ENCODE measurements around the gene DBP.

The DBP gene

GRCh38 chr19:48603850-48604249 is 33.3 kb downstream of the DBP start:
- H3K79me2 ChIP-seq: no peaks in the 10 kb centered on the region
- TF ChIP-seq, protein P1, sequence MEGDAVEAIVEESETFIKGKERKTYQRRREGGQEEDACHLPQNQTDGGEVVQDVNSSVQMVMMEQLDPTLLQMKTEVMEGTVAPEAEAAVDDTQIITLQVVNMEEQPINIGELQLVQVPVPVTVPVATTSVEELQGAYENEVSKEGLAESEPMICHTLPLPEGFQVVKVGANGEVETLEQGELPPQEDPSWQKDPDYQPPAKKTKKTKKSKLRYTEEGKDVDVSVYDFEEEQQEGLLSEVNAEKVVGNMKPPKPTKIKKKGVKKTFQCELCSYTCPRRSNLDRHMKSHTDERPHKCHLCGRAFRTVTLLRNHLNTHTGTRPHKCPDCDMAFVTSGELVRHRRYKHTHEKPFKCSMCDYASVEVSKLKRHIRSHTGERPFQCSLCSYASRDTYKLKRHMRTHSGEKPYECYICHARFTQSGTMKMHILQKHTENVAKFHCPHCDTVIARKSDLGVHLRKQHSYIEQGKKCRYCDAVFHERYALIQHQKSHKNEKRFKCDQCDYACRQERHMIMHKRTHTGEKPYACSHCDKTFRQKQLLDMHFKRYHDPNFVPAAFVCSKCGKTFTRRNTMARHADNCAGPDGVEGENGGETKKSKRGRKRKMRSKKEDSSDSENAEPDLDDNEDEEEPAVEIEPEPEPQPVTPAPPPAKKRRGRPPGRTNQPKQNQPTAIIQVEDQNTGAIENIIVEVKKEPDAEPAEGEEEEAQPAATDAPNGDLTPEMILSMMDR (IDR thresholded peaks at IDR 0.05): no peak

GRCh38 chr19:48603449-48603848 is 33.7 kb downstream of the DBP start:
- no peak overlapping the region for H2AFZ ChIP-seq
- H3K36me3 ChIP-seq (ENCODE audit: control insufficient read depth, insufficient read depth, low read length): no peaks in the 10 kb centered on the region

More at GRCh38 chr19:48603850-48604249, 33.3 kb downstream of the DBP start:
- Histone ChIP-seq H3K4me3 (ENCODE audit: low read depth, low read length) (no peak overlapping the region), H3K4me2 (ENCODE audit: low read length) (no peak overlapping the region), H3K9me3 (ENCODE audit: control insufficient read depth, low read length) (no peaks in the 10 kb centered on the region), H3K27ac (no peak overlapping the region), H2AFZ (no peak overlapping the region), H3K36me3 (ENCODE audit: control insufficient read depth, insufficient read depth, low read length) (no peaks in the 10 kb centered on the region), H3K27me3 (ENCODE audit: control insufficient read depth, insufficient read depth, low read length) (no peaks in the 10 kb centered on the region), H3K9ac (no peak overlapping the region), H3K4me1 (no peaks in the 10 kb centered on the region)

GRCh38 chr19:48603001-48603400 is 34.2 kb downstream of the DBP start:
- H2AFZ ChIP-seq: no peak overlapping the region
- no peaks in the 10 kb centered on the region for H3K27me3 ChIP-seq (ENCODE audit: control insufficient read depth, insufficient read depth, low read length)
- no peaks in the 10 kb centered on the region for H3K36me3 ChIP-seq (ENCODE audit: control insufficient read depth, insufficient read depth, low read length)
- no peak overlapping the region for H3K4me2 ChIP-seq (ENCODE audit: low read length)
- TF ChIP-seq, protein P1 (IDR thresholded peaks at IDR 0.05): no peak
- H3K4me1 ChIP-seq: no peaks in the 10 kb centered on the region
- H3K79me2 ChIP-seq: no peaks in the 10 kb centered on the region
- no peak overlapping the region for H3K27ac ChIP-seq
- H3K9ac ChIP-seq: no peak overlapping the region
- no peak overlapping the region for H3K4me3 ChIP-seq (ENCODE audit: low read depth, low read length)
- no peaks in the 10 kb centered on the region for H3K9me3 ChIP-seq (ENCODE audit: control insufficient read depth, low read length)

More at GRCh38 chr19:48603449-48603848, 33.7 kb downstream of the DBP start:
- Histone ChIP-seq H3K27me3 (ENCODE audit: control insufficient read depth, insufficient read depth, low read length) (no peaks in the 10 kb centered on the region), H3K9me3 (ENCODE audit: control insufficient read depth, low read length) (no peaks in the 10 kb centered on the region), H3K27ac (no peak overlapping the region), H3K9ac (no peak overlapping the region), H3K79me2 (no peaks in the 10 kb centered on the region), H3K4me1 (no peaks in the 10 kb centered on the region), H3K4me2 (ENCODE audit: low read length) (no peak overlapping the region), H3K4me3 (ENCODE audit: low read depth, low read length) (no peak overlapping the region)
- TF ChIP-seq, protein P1 (IDR thresholded peaks at IDR 0.05): no peak

DNA sequence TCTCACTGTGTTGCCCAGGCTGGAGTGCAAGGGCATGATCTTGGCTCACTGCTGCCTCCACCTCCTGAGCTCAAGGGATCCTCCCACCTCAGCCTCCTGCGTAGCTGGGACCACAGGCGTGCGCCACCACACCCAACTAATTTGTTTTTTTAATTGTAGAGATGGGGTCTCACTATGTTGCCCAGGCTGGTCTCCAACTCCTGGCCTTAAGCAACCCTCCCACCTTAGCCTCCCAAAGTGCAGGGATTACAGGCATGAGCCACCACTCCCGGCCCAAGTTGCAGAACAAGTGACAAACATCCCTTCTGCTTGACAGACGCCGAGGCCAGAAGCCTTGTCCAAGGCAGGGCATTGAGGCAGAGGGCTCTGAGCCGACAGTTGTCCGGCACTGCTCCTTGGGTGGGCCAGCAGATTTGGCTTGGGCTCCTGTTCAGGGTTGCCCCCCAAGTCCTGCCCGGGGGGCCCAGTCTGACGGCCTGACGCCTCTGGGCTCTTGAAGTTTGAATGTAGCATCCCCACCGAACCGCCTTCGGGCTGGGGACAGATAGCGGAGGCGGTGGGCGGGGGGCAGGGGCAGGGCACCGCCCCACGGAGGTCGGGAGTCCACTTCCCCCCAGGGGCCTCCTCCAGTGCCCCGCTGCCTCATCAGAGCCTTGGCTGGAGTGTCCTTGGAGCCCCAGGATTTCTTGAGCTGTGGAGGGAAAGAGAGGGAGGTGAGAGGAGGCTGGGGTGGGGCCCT is 36.3 kb downstream of the DBP start:
- Histone ChIP-seq H2AFZ (no peak overlapping the region), H3K9me3 (ENCODE audit: control insufficient read depth, low read length) (no peaks in the 10 kb centered on the region), H3K27ac (no peak overlapping the region), H3K36me3 (ENCODE audit: control insufficient read depth, insufficient read depth, low read length) (no peaks in the 10 kb centered on the region), H3K4me3 (ENCODE audit: low read depth, low read length) (no peak overlapping the region), H3K9ac (no peak overlapping the region), H3K79me2 (no peaks in the 10 kb centered on the region), H3K27me3 (ENCODE audit: control insufficient read depth, insufficient read depth, low read length) (no peaks in the 10 kb centered on the region), H3K4me2 (ENCODE audit: low read length) (no peak overlapping the region), H3K4me1 (no peaks in the 10 kb centered on the region)
- TF ChIP-seq, protein P1 (IDR thresholded peaks at IDR 0.05): no peak
